Uterus (tissue), 4 donors: ENCODE data around the gene C19orf47. TPM values are rescaled to one million over a fixed set of nuclear protein-coding genes. Genes with fewer than 3 reads are reported as not detected.

ENCODE experiments used
- DNase-seq, 2 donors: peaks; one replicate each; pipeline ENCODE4 v3.0.0-alpha.2; 2019 to 2020
- H3K27ac ChIP-seq, 2 donors: fragments of 200-600 bp; sonication (generic); 1 replicate in 1 of 2; 2 replicates in 1 of 2; pipeline ENCODE4 v1.5.1; 2016 to 2018
- H3K27me3 ChIP-seq, 2 donors: fragments of 200-600 bp; sonication (generic); one replicate each; pipeline ENCODE4 v1.5.1; 2018 to 2019; ENCODE audit warnings: control low read depth in 1 of 2
- H3K36me3 ChIP-seq, 2 donors: fragments of 200-600 bp; sonication (generic); one replicate each; pipeline ENCODE4 v1.5.1; 2019; ENCODE audit warnings: control low read depth in 1 of 2
- H3K4me1 ChIP-seq, 2 donors: fragments of 200-600 bp; sonication (generic); one replicate each; pipeline ENCODE4 v1.5.1; 2018 to 2019; ENCODE audit warnings: control low read depth in 1 of 2
- H3K4me3 ChIP-seq, 2 donors: fragments of 200-600 bp; sonication (generic); 1 replicate in 1 of 2; 2 replicates in 1 of 2; pipeline ENCODE4 v1.5.1; 2018 to 2019; ENCODE audit warnings: mild to moderate bottlenecking in 1 of 2
- H3K9me3 ChIP-seq, 2 donors: fragments of 200-600 bp; sonication (generic); one replicate each; pipeline ENCODE4 v1.5.1; 2019; ENCODE audit warnings: control low read depth in 1 of 2
- CTCF ChIP-seq, 4 experiments: fragments of 200-600 bp in 2 of 4; fragments of 450-650 bp in 2 of 4; sonication (generic) in 2 of 4; IDR thresholded peaks; one replicate each; pipeline ENCODE4 v1.5.1; 2016 to 2019; ENCODE audit warnings: antibody characterized with exemption in 4 of 4, mild to moderate bottlenecking in 2 of 4, moderate library complexity in 1 of 4
- POLR2A ChIP-seq, 2 donors: fragments of 450-650 bp; IDR thresholded peaks; one replicate each; pipeline ENCODE4 v1.6.1; 2016; ENCODE audit warnings: antibody characterized with exemption in 2 of 2, mild to moderate bottlenecking in 1 of 2, moderate library complexity in 1 of 2
- intact Hi-C: fragments of 100-400 bp; cut with DNase I; formaldehyde crosslinking; loops from one replicate; pipeline ENCODE4 v1.15.1; 2023; ENCODE audit warnings: low total_unique reads
- total RNA-seq, 4 donors: library from RNA; depleted of rRNA in 3 of 4; stranded (reverse); fragments of >200 nt in 3 of 4; gene quantifications; one replicate each; pipeline versions ENCODE4 v1.1.0 to v1.2.4, GENCODE V29; 2014 to 2023
- donor health status: DM: yes; HTN: yes; CAD: no.

C19orf47 gene
- total RNA-seq, 4 donors from 2014 or later = 7.1 to 21.2 (median 13.3) TPM

- H3K9me3 ChIP-seq = no peaks in the 10 kb centered on the region
- DNase-seq = no peak
- H3K27me3 ChIP-seq = no peaks in the 10 kb centered on the region
- no peak overlapping the region for H3K4me3 ChIP-seq
- intact Hi-C loops = no loop called here
- no peak for TF ChIP-seq POLR2A (IDR thresholded peaks at IDR 0.05)
- no peaks in the 10 kb centered on the region for H3K36me3 ChIP-seq
- no peak overlapping the region for H3K27ac ChIP-seq
- no peaks in the 10 kb centered on the region for H3K4me1 ChIP-seq
These were observed 9.0 kb downstream of the C19orf47 start for GRCh38 chr19:40339018-40339728.

- H3K27me3 ChIP-seq = no peaks in the 10 kb centered on the region
- no peaks in the 10 kb centered on the region for H3K9me3 ChIP-seq
- no peak overlapping the region for H3K27ac ChIP-seq
- no peak overlapping the region for H3K4me3 ChIP-seq
- intact Hi-C loops = no loop called here
- H3K36me3 ChIP-seq = no peaks in the 10 kb centered on the region
- TF ChIP-seq POLR2A (IDR thresholded peaks at IDR 0.05) (no peak), CTCF (IDR thresholded peaks at IDR 0.05) (no peak)
- no peaks in the 10 kb centered on the region for H3K4me1 ChIP-seq
- no peak for DNase-seq
These were observed 10.6 kb downstream of the C19orf47 start for GRCh38 chr19:40337594-40337993.

- no peak overlapping the region for H3K4me3 ChIP-seq
- H3K27ac ChIP-seq = no peak overlapping the region
- no peaks in the 10 kb centered on the region for H3K36me3 ChIP-seq
- H3K27me3 ChIP-seq = no peaks in the 10 kb centered on the region
- H3K4me1 ChIP-seq = no peaks in the 10 kb centered on the region
- no peaks in the 10 kb centered on the region for H3K9me3 ChIP-seq
- no peak for TF ChIP-seq POLR2A (IDR thresholded peaks at IDR 0.05)
- TF ChIP-seq CTCF (IDR thresholded peaks at IDR 0.05) = no peak
- intact Hi-C loops = no loop called here
- no peak for DNase-seq
These were observed 11.1 kb downstream of the C19orf47 start for GRCh38 chr19:40337107-40337506.

- Histone ChIP-seq H3K36me3 (no peaks in the 10 kb centered on the region), H3K27me3 (no peaks in the 10 kb centered on the region), H3K9me3 (no peaks in the 10 kb centered on the region), H3K4me3 (no peak overlapping the region), H3K4me1 (no peaks in the 10 kb centered on the region), H3K27ac (no peak overlapping the region)
- DNase-seq = no peak
- TF ChIP-seq POLR2A (IDR thresholded peaks at IDR 0.05) (no peak), CTCF (IDR thresholded peaks at IDR 0.05) (no peak)
- intact Hi-C loops = no loop called here
These were observed 11.6 kb downstream of the C19orf47 start for GRCh38 chr19:40336601-40336900.

- Histone ChIP-seq H3K9me3 (no peaks in the 10 kb centered on the region), H3K36me3 (no peaks in the 10 kb centered on the region), H3K27ac (no peak overlapping the region), H3K27me3 (no peaks in the 10 kb centered on the region), H3K4me3 (no peak overlapping the region), H3K4me1 (no peaks in the 10 kb centered on the region)
- intact Hi-C loops = no loop called here
- DNase-seq = no peak
- TF ChIP-seq CTCF (IDR thresholded peaks at IDR 0.05) (no peak), POLR2A (IDR thresholded peaks at IDR 0.05) (no peak)
These were observed 12.2 kb downstream of the C19orf47 start for GRCh38 chr19:40335855-40336600.
